ENCODE data around the gene SLC5A4. TPM values are rescaled to one million over a fixed set of nuclear protein-coding genes. Genes with fewer than 3 reads are reported as not detected.

The SLC5A4 gene
- polyA plus RNA-seq, 1 donor, result 1.4 TPM

DNA sequence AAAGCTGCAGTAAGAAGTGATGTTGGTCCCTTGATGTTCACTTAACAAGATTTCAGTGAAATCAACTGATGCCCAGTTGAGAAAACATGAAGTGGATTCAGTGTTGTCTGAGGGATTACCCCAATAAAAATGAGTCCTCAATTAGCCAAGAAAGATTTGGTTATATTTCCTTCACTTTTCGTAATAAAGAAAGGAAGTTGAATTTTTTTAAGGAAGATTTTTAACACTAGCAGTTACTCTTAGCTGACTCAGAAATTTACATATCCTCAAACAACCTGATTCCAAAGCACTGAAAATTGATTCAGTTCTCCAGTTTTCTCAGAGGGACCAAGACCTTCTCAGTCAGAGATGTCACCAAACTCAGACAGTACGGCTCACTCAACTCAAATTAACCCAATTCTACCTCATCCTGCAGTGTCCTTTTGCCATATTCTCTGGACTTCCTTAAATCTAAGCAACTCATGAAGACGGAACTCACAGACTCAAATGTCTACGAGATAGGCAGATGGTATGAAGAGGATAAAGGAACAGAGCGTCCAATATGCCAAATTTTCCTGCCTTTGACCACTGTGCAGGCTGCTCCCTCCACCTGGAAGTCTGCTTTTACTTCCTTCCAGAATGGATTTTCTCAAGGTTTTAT lies 22.8 kb downstream of the SLC5A4 start:
- no peak for DNase-seq

DNA sequence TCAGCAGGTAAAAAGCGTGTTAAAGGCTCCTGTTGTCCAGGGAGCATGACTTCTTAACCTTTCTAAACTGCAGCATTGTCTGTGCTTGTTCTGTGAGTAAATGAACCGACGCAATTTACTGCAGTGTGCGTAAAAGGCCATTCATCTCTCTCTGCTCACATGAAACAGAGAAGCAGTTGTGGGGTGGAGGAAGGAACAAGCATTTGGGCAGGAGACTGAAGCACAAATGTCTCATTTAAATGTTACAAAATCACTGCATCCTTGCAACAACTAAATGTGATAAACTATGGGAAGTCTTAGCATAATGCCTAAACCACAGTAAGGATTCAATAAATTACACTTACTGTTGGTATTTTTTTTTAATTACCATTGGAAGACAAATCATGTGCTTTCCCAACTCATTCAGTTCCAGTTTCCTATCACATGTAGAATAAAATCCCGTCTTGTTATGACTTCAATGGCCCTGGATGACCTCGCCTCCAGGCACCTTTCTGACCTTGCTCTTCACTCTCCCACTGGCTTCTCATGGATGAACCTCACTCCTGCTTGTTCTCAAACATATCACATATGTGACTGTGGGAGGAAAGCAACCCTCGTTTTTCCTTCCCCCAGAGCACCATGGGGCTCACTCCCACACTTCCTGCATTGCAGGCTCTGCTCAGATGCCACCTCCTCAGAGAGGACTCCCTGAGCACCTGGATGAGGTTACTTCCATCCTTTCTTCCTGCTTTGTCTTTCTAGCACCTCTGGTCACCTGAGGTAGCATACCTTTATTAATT lies 28.6 kb downstream of the SLC5A4 start:
- DNase-seq, result no peak

- DNase-seq, result no peak
Measured at GRCh38 chr22:32222991-32223390, 32.2 kb downstream of the SLC5A4 start.

DNA sequence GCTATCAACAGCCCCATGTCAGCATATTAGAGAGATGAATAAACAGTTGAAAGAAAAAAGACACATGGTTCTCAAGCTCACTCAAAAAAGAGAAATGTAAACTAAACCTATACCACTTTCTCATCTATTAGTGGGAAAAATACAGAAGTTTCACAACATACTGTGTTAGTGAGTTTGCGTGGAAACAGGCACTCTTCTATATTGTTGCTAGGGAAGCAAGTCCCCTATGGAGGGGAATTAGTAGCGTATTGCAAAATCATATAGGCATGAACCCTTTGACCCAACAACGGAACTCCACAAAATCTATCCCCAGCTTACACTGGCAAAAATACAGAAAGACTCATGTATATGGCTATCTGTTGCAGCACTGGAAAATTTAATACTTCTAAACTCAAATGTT lies 36.1 kb downstream of the SLC5A4 start:
- DNase-seq, result no peak

GRCh38 chr22:32218470-32218869 lies 36.7 kb downstream of the SLC5A4 start:
- DNase-seq, result no peak

GRCh38 chr22:32217465-32217864 lies 37.7 kb downstream of the SLC5A4 start:
- DNase-seq, result no peak

- DNase-seq, result no peak
Measured at GRCh38 chr22:32216911-32217310, 38.2 kb downstream of the SLC5A4 start.

- DNase-seq, result no peak
Measured at GRCh38 chr22:32211011-32211410, 44.1 kb downstream of the SLC5A4 start.

DNA sequence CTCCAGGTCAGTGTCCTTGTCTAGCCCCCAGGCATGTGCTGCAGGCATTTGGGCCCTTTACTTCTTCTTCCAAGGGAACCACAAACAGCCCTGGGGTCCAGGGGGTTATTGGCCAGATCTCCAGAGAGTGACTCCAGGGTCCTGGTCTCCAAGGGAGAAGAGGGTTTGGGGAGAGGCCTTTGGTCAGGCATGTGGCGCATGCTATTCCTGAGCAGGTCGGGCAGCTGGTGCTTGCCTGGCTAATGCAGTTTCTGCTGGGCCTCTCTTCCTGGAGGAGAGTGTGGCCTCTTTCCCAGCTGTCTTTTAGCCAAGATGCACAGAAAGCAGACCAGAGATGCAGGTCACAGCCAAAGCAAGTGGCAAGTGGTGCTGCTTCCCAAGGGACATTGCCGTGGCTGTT lies 46.5 kb downstream of the SLC5A4 start:
- no peak for DNase-seq

- DNase-seq, result no peak
Measured at GRCh38 chr22:32207971-32208480, 47.1 kb downstream of the SLC5A4 start.

DNA sequence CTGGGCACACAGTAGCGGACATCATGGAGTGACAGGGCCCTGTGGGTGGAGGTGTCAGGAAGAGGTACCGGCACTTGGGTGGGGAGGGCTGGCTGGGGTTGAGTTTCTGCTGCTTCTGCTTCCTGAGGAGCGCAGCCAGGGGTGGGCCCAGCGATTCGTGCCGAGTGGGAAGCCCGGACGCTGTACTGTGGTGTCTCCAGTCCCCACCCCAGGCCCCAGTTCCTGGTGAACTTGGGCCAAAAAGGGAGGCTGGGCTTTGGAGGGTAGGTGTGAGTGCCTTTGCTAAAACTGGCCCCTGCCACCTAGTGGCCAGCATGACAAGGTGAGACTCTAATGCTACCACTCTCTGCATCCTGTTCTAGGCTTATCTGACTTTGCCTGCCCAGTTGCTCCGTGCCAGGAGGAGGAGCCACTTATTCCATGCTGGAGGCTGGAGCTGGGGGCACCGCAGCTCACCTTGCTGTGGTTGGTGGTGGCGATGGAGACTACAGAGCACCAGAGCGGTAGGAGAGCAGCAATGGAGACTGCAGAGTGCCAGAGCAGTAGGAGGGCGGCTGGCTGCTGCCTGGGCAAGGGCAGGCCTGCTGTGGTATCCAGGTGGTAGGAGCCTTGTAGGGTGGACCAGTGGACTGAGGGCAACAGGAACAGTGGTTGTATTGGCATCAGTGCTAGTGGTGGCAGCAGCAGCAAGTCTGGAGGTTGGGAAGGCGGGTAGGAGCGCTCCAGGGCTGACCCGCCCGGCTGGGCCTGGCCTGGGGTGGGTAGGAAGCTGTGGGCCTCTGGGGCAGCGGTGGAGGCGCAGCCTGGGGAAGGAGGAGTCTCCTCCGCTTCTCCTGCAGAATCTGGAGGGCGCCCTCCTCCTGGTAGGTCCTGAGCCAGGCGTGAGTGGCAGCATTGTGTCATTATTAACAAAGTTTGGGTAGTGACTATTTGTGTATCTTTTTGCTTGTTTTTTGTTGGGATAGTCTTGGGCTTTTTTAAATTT lies 48.1 kb downstream of the SLC5A4 start:
- no peak for DNase-seq

- DNase-seq, result no peak
Measured at GRCh38 chr22:32205974-32206773, 49.0 kb downstream of the SLC5A4 start.

DNA sequence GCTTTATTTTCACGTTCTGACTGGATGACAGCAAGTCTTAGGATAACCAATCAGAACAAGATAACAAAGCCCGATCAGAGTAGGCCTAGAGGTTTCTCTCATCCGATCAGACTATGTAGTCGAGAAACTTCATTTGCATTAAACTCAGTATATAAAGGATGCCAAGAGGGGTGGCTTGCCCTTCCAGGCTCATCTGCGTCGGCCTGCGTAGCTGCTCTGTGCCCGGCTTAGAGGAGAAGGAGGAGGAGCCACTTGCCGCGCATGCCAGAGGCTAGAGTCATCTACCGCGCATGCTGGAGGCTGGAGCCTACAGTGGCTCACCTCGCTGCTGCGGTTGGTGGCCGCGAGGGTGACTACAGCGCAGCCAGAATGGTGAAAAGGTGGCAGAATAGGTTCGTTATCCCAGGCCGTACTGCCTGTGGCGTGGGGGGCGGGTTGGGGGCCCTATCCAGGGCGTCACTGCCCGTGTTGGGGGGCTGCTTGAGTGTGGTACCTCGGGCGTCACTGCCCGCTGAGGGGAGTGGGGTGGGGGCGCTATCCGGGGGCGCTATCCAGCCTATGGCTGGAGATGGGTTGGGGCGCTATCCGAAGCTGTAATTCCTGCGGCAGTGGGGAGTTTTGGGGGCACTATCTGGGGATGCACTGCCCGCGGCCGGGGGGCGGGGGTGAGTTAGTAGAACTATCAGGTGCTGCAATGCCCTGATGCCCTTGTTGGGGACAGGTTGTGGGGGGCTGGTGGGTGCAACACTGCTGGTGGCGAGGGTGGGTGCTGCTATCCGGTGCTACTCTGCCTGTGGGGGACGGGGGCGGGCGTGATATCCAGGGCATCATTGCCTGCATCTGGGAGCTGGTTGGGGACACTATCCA lies 50.1 kb downstream of the SLC5A4 start, which contains the start of gene RFPL2:
Gene RFPL2, minus strand, starts transcription at position 218 of the 867 bp plus-strand sequence. CDS start 2,622 bp downstream, outside the sequence.
- DNase-seq, result no peak

- DNase-seq, result no peak
Measured at GRCh38 chr22:32204040-32204855, 50.9 kb downstream of the SLC5A4 start.

DNA sequence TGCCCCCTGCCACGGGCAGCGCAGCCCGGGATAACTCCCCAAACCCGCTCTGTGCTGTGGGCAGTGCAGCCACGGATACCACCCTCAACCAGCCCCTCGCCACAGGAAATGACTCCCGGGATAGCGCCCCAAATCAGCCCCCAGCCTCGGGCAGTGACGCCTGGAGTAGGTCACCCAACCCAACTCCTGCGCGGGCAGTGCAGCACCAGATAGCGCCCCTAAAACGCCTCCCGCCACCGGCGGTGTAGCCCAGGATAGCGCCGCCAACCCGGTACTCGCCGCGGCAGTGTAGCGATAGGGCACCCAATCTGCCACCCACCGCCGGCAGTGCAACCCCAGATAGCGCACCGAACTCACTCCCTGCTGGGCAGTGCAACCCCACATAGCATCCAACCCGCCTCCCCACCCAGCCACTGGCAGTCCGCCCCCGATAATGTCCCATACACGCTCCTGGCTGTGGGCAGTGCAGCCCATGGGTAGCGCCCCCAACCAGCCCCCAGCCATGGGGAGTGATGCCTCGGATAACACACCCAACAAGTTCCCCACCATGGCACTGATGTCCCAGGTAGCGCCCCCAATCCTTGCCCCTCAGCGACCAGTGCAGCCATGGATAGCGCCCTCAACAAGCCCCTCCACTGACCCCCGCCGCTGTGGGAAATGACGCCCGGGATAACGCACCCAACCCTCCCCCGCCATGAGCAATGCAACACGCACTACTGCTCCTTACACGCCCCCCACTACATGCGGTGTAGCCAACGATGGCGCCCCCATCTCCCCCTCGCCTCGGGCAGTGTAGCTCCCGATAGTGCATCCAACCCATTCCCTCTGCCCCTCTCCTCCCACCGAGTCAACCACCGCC lies 51.7 kb downstream of the SLC5A4 start:
- no peak for DNase-seq

DNA sequence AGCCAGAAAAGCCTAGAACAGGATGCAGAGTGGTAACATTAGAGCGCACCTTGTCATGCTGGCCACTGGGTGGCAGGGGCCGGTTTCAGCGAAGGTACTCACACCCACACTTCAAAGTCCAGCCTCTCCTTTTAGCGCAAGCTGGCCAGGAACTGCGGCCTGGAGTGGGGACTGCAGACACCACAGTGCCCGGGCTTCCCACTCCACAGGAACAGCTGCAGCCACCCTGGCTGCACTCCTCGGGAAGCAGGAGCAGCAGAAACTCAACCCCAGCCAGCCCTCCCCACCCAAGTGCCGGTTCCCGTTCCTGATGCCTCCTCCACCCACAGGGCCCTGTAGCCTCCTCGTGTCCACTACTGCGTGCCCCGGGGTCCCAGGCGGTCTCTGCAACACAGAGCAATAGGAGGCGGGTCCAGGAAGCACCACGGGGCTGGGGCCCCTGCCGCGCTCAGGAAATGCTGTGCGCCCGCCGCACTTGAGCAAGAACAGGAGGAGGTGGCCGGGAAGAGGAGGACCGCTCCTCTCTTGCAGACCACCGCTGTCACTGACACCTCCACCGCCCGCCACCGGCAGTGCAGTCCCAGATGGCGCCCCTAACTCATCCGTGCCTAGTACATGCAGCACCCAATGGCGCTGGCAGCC lies 52.5 kb downstream of the SLC5A4 start:
- DNase-seq, result peak; percentile 57

DNA sequence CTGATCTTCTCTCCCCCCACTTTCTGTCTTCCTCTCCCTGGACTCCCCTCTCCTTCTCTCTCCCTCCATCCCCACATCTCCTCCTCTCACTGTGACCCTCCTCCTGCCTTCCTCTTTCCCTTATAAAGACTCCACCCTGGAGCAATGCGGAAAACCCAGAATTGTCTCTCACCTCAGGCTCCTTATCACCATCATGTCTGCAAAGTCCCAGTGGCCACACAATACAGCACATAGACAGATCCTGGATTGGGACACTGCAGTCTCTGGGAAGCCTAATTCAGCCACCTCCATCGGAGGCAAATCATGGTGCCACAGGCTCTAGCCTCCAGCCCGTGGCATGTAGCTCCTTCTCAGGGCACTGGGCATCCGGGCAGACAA lies 53.0 kb downstream of the SLC5A4 start:
- no peak for DNase-seq

DNA sequence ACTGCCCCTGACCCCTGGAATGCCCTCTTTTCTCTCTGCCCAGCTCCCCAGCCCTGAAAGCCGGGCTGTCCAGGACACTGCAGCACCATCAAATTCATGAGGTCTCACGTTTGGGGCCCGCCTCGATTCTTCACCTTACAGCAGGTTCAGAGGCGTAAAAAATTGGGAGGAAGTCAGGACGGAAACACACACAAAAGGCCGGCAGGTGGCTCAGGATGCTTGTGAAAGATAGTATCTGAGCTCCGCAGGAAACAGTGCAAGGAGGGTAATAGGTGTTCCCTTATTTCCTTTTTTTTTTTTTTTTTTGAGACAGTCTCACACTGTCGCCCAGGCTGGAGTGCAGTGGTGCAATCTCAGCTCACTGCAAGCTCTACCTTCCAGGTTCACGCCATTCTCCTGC lies 54.4 kb downstream of the SLC5A4 start:
- DNase-seq, result no peak
